Motor neuron (in vitro differentiated cells): ENCODE measurements around the gene APOL2. TPM values are rescaled to one million over a fixed set of nuclear protein-coding genes. Genes with fewer than 3 reads are reported as not detected.

Experiments used
- ATAC-seq, 8 experiments: fragments of 200-7000 bp; cut with Tn5 transposase; replicated peaks in 6 of 8; 2 replicates each; pipeline ENCODE4 v1.8.0; 2021; ENCODE audit warnings: mild to moderate bottlenecking in 8 of 8, moderate library complexity in 8 of 8
- H3K27ac ChIP-seq, 2 donors: fragments of 250-450 bp; sonication (Bioruptor Pico); 2 replicates each; pipeline ENCODE4 v1.9.0; 2021; ENCODE audit warnings: antibody characterized with exemption in 2 of 2, mild to moderate bottlenecking in 2 of 2, moderate library complexity in 1 of 2
- H3K4me1 ChIP-seq, 2 donors: fragments of 250-450 bp; sonication (Bioruptor Pico); replicated peaks in 1 of 2; 2 replicates each; pipeline ENCODE4 v1.6.1; 2021; ENCODE audit warnings: antibody characterized with exemption in 2 of 2, mild to moderate bottlenecking in 2 of 2, moderate library complexity in 1 of 2
- H3K4me3 ChIP-seq, 5 donors: fragments of 250-450 bp; sonication (Bioruptor Pico); 2 replicates each; pipeline ENCODE4 v1.9.0; 2021; ENCODE audit warnings: antibody characterized with exemption in 5 of 5, mild to moderate bottlenecking in 5 of 5, moderate library complexity in 4 of 5
- WGBS, 10 experiments: fragments of 450-650 bp; shearing (Covaris generic); methylation state at CpG; one replicate each; pipeline ENCODE4 v1.0.0; 2022; 5-methylcytosine and 5-hydroxymethylcytosine counted together
- in situ Hi-C, 9 experiments: fragments of 400-800 bp; cut with MboI; loops; one replicate each; pipeline ENCODE4 v1.15.0; 2021; ENCODE audit warnings: low sequenced_read_pairs in 9 of 9, low pct_unique_long_range_greater_than_20kb in 2 of 9; ENCODE audit not compliant: unreplicated experiment in 9 of 9
- total RNA-seq, 8 experiments: library from RNA; unstranded; fragments of 300-600 nt; gene quantifications; 2 replicates each; pipeline versions ENCODE4 v1.2.3 to v1.2.4, GENCODE V29; 2022

APOL2 gene
- total RNA-seq, 8 experiments from 2014 or later: 4.7 to 160 (median 27.8) TPM

DNA sequence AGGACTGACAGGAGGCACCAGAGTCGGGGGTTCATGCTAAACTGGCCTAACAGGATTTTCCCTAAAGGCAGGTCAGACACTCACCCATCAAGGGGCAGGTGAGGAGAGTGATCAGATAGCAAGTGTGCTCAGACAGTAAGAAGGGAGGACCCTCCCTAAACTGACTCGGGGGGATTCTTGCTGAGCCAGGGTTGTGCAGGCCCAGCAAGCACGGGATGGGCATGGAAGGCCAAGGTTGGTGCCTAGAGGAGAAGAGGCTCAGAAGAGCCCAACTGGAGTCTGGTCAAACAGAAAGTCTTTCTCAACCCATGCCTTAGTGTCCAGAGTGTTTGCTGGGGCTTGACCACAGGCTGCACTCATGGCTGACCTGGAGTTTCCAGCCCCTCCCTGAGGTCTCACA lies 7.4 kb upstream of the APOL2 start:
- no peak overlapping the region for H3K4me3 ChIP-seq
- in situ Hi-C loops: no loop called here
- H3K27ac ChIP-seq: no peak overlapping the region
- no peak for ATAC-seq
- H3K4me1 ChIP-seq: no peaks in the 10 kb centered on the region
- WGBS, 10 experiments: 50 to 100% (median 67%) methylated on average over 1 to 3 of the region's 3 CpGs; no CpG with 5 or more reads in 5 of the 10 experiments

GRCh38 chr22:36245805-36246356 lies 6.6 kb upstream of the APOL2 start:
- ATAC-seq: no peak
- Histone ChIP-seq H3K27ac (no peak overlapping the region), H3K4me1 (no peaks in the 10 kb centered on the region), H3K4me3 (no peak overlapping the region)
- in situ Hi-C loops: no loop called here
- WGBS, 10 experiments: 14 to 79% (median 56%) methylated on average over 1 to 4 of the region's 4 CpGs; no CpG with 5 or more reads in 1 of the 10 experiments

- Histone ChIP-seq H3K27ac (no peak overlapping the region), H3K4me1 (peaks cover 0 to 2% of the 10 kb centered on the region in 2 donors), H3K4me3 (no peak overlapping the region)
- in situ Hi-C loops: no loop called here
- WGBS, 10 experiments: 22 to 100% (median 62%) methylated on average over 1 to 5 of the region's 5 CpGs; no CpG with 5 or more reads in 3 of the 10 experiments
- ATAC-seq: no peak
Measured at GRCh38 chr22:36244522-36245391, 5.4 kb upstream of the APOL2 start.

- ATAC-seq: no peak
- H3K27ac ChIP-seq: no peak overlapping the region
- in situ Hi-C loops: no loop called here
- H3K4me3 ChIP-seq: no peak overlapping the region
- H3K4me1 ChIP-seq: peaks cover under 1 to 5% of the 10 kb centered on the region in 2 donors
- 16 to 100% (median 80%) methylated on average over 1 to 4 of the region's 5 CpGs; no CpG with 5 or more reads in 4 of the 10 experiments for WGBS, 10 experiments
Measured at GRCh38 chr22:36243986-36244385, 4.7 kb upstream of the APOL2 start.

DNA sequence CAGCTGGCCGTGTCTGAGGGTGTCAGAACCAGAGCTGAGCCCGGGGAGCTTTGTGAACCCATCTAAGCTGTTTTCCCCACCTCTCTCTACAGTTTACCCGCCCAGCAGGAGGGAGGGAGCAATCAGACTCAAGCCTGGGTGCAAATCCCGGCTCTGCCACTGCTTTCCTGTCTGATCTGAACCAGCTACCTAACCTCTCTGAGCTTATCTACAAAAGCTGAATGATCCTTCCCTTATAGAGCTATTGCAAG lies 252 bp downstream of the APOL2 start:
- WGBS, 10 experiments: 0 to 25% (median 2%) methylated on average over 1 to 3 of the region's 4 CpGs; no CpG with 5 or more reads in 4 of the 10 experiments
- in situ Hi-C loops: no loop called here
- Histone ChIP-seq H3K4me3 (peak overlapping the region; percentile 19 to 53 (median 41)), H3K27ac (peak overlapping the region in 1 of 2 donors; percentile 88), H3K4me1 (peaks cover 8 to 21% of the 10 kb centered on the region in 2 donors)
- ATAC-seq: peak in 3 of 8 experiments; percentile 27 to 52 (median 28)

DNA sequence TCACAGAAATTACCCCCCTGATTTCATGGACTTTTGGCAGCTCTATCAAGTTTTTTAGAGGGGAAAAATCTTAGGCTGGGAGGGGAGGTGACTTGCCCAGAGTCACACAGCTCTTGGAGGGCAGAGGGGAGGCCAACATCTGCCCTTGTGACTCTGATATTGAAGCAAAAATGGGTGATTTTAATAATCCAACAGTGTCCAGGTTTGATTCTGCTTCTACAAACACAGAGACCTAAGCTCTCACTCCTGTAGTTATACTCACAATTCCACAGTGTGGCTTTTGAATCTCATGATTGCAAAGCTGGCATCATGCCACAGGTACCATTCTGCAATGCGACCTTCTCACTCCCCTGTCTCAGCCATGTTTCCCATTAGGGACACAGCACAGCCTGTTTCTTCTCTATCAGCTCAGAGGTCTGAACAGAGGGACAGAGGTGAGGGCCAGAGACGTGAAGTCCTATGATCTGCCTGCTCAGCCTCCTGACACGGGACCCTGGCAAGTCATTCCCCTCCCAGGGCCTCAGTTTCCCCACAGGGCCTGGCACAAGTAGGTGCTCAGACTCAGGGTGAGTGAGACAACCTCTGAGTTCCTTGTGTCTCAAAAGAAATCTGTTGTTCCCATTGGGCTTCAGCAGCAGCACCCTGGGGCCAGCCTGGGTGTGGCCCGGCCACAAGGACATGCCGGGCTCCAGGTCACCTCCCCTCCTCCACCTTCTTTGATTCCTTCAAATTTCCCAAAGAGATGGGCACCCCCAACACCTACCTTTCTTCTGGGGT lies 766 bp downstream of the APOL2 start:
- WGBS, 10 experiments: 10 to 50% (median 40%) methylated on average over 1 to 2 of the region's 5 CpGs; no CpG with 5 or more reads in 7 of the 10 experiments
- in situ Hi-C loops: no loop called here
- peak in 2 of 8 experiments; percentile 1 for ATAC-seq
- Histone ChIP-seq H3K4me1 (peaks cover 8 to 21% of the 10 kb centered on the region in 2 donors), H3K4me3 (peak overlapping the region; percentile 19 to 53 (median 41)), H3K27ac (peak overlapping the region in 1 of 2 donors; percentile 88)

GRCh38 chr22:36237462-36238372 lies 1.6 kb downstream of the APOL2 start:
- H3K27ac ChIP-seq: no peak overlapping the region
- peak overlapping the region in 3 of 5 donors; percentile 6 to 49 (median 19) for H3K4me3 ChIP-seq
- in situ Hi-C loops: no loop called here
- H3K4me1 ChIP-seq: peaks cover 8 to 21% of the 10 kb centered on the region in 2 donors
- 0 to 96% (median 75%) methylated on average over 1 to 4 of the region's 12 CpGs; no CpG with 5 or more reads in 4 of the 10 experiments for WGBS, 10 experiments
- ATAC-seq: peak in 5 of 8 experiments; percentile 0 to 15 (median 9)

GRCh38 chr22:36236388-36237319 lies 2.7 kb downstream of the APOL2 start:
- Histone ChIP-seq H3K27ac (no peak overlapping the region), H3K4me1 (peaks cover 8 to 21% of the 10 kb centered on the region in 2 donors), H3K4me3 (peak overlapping the region in 2 of 5 donors; percentile 16 to 49)
- in situ Hi-C loops: no loop called here
- 17 to 100% (median 88%) methylated on average over 1 to 6 of the region's 14 CpGs; no CpG with 5 or more reads in 1 of the 10 experiments for WGBS, 10 experiments
- no peak for ATAC-seq

- 53 to 100% (median 82%) methylated on average over 1 to 3 of the region's 3 CpGs for WGBS, 10 experiments
- ATAC-seq: no peak
- Histone ChIP-seq H3K4me3 (no peak overlapping the region), H3K27ac (no peak overlapping the region), H3K4me1 (peaks cover 8 to 21% of the 10 kb centered on the region in 2 donors)
- in situ Hi-C loops: no loop called here
Measured at GRCh38 chr22:36235585-36235984, 3.7 kb downstream of the APOL2 start.

GRCh38 chr22:36234919-36235318 lies 4.4 kb downstream of the APOL2 start:
- in situ Hi-C loops: no loop called here
- H3K4me1 ChIP-seq: peaks cover 8 to 21% of the 10 kb centered on the region in 2 donors
- H3K27ac ChIP-seq: no peak overlapping the region
- no peak overlapping the region for H3K4me3 ChIP-seq
- 0 to 100% (median 74%) methylated on average over 1 to 2 of the region's 2 CpGs; no CpG with 5 or more reads in 2 of the 10 experiments for whole genome bisulfite sequencing, 10 experiments
- no peak for ATAC-seq

GRCh38 chr22:36234213-36234612 lies 5.1 kb downstream of the APOL2 start:
- Histone ChIP-seq H3K27ac (no peak overlapping the region), H3K4me3 (no peak overlapping the region), H3K4me1 (peaks cover 8 to 17% of the 10 kb centered on the region in 2 donors)
- in situ Hi-C loops: no loop called here
- ATAC-seq: peak in 3 of 8 experiments; percentile 1 to 53 (median 5)
- 0 to 82% (median 18%) methylated on average over 2 of the region's 2 CpGs; no CpG with 5 or more reads in 6 of the 10 experiments for WGBS, 10 experiments
